Measurements from ENCODE around the gene ITGA7.
A peak's percentile ranks its signal among the peaks of the same experiment; 100 is the strongest.

ITGA7 gene

GRCh38 chr12:55694651-55695050, 13.1 kb downstream of the ITGA7 start:
- peaks cover 2 to 85% (median 79%) of the 10 kb centered on the region in 5 donors for H3K36me3 ChIP-seq (ENCODE audit: control insufficient read depth in 5 of 5, insufficient read depth in 5 of 5, low read length in 5 of 5)
- no peak overlapping the region for H3K4me3 ChIP-seq (ENCODE audit: low read depth in 1 of 5, low read length in 5 of 5)
- H3K27me3 ChIP-seq (ENCODE audit: control insufficient read depth in 5 of 5, insufficient read depth in 4 of 5, low read length in 5 of 5) = no peaks in the 10 kb centered on the region
- no peak overlapping the region for H3K9ac ChIP-seq (ENCODE audit: low read length in 5 of 5)
- peaks cover 0 to 3% (median 0%) of the 10 kb centered on the region in 5 donors for H3K4me1 ChIP-seq (ENCODE audit: control insufficient read depth in 5 of 5, insufficient read depth in 5 of 5, low read length in 5 of 5)
- no peaks in the 10 kb centered on the region for H3K9me3 ChIP-seq (ENCODE audit: control insufficient read depth in 5 of 5, low read length in 5 of 5)
- no peak overlapping the region for H3K27ac ChIP-seq (ENCODE audit: low read depth, low read length)

GRCh38 chr12:55694188-55694515, 13.6 kb downstream of the ITGA7 start:
- Histone ChIP-seq H3K4me1 (ENCODE audit: control insufficient read depth in 5 of 5, insufficient read depth in 5 of 5, low read length in 5 of 5) (peaks cover 0 to 3% (median 0%) of the 10 kb centered on the region in 5 donors), H3K36me3 (ENCODE audit: control insufficient read depth in 5 of 5, insufficient read depth in 5 of 5, low read length in 5 of 5) (peaks cover 2 to 85% (median 77%) of the 10 kb centered on the region in 5 donors), H3K4me3 (ENCODE audit: low read depth in 1 of 5, low read length in 5 of 5) (no peak overlapping the region), H3K9me3 (ENCODE audit: control insufficient read depth in 5 of 5, low read length in 5 of 5) (no peaks in the 10 kb centered on the region), H3K27ac (ENCODE audit: low read depth, low read length) (no peak overlapping the region), H3K9ac (ENCODE audit: low read length in 5 of 5) (no peak overlapping the region), H3K27me3 (ENCODE audit: control insufficient read depth in 5 of 5, insufficient read depth in 4 of 5, low read length in 5 of 5) (no peaks in the 10 kb centered on the region)

DNA sequence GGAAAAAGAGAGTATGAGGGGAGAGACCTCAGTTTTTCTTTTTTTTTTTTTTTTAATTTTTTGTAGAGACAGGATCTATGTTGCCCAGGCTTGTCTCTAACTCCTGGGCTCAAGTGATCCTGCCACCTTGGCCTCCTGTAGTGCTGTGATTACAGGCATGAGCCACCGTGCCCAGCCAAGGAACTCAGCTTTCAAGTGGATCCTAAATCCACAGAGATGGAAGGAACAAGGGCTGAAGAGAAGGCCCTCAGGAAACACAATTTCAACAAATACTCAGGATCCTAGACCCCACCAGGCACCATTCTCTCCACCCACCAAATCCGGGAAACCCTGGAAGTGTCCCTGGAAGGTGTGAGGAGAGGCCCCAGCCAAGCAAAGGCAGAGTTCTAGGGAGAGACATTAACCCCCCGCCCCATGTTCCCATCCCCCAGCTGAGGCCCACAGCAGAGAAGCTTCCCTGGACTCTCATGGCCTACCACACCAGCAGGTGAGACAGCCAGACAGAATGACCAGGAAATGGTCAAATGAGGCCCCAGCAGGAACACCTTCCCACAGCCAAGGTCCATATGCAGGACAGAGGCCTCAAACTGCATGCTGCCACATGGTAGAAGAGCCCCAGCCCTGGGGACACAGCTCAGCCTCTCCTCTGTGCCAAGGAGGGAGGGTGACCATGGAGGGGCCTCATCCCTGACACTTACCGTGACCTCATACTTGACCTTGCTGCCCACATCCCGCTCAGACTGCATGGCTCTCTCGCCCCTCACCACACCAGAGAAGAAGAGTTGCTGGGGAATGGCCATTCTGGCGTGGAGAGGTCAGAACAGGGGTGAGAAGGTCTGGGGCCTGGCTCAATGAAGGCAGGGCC, 14.1 kb downstream of the ITGA7 start:
- H3K27me3 ChIP-seq (ENCODE audit: control insufficient read depth in 5 of 5, insufficient read depth in 4 of 5, low read length in 5 of 5) = no peaks in the 10 kb centered on the region
- no peak overlapping the region for H3K27ac ChIP-seq (ENCODE audit: low read depth, low read length)
- H3K9me3 ChIP-seq (ENCODE audit: control insufficient read depth in 5 of 5, low read length in 5 of 5) = no peaks in the 10 kb centered on the region
- peaks cover 0 to 3% (median 0%) of the 10 kb centered on the region in 5 donors for H3K4me1 ChIP-seq (ENCODE audit: control insufficient read depth in 5 of 5, insufficient read depth in 5 of 5, low read length in 5 of 5)
- H3K9ac ChIP-seq (ENCODE audit: low read length in 5 of 5) = no peak overlapping the region
- no peak overlapping the region for H3K4me3 ChIP-seq (ENCODE audit: low read depth in 1 of 5, low read length in 5 of 5)
- peaks cover 2 to 85% (median 78%) of the 10 kb centered on the region in 5 donors for H3K36me3 ChIP-seq (ENCODE audit: control insufficient read depth in 5 of 5, insufficient read depth in 5 of 5, low read length in 5 of 5)

DNA sequence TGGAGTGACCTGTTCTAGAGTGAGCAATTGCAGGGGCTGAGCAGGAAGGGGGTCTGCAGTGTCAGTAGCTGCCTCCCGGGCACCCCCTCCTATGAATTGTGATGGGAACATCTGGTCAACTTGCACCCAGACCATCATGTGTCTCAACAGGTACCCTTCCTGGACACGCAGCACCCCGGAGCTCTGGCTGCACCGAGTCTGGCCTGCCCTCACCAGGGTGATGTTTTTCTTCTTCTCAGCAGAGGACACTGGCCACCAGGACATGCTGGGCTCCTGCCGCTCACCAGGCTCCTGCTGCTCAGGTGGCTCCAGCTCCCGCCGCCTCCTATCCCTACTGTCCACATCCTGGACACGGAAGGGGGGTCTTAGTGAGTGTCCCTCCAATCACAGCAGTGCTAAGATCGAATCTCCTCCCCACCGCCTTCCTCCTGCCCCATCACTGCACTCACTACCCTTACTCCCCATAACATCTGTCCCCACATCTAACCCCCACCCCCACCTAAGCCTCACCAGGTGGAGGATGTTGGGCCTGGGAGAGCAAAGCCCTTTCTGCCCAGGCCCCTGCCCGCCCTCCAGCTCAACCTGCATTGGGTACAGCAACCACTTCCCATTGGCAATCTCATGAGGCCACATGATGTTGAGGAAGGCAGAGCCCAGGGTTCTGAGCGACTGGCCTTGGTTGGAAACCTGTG, 14.9 kb downstream of the ITGA7 start:
- Histone ChIP-seq H3K27ac (ENCODE audit: low read depth, low read length) (no peak overlapping the region), H3K9ac (ENCODE audit: low read length in 5 of 5) (no peak overlapping the region), H3K9me3 (ENCODE audit: control insufficient read depth in 5 of 5, low read length in 5 of 5) (no peaks in the 10 kb centered on the region), H3K4me3 (ENCODE audit: low read depth in 1 of 5, low read length in 5 of 5) (no peak overlapping the region), H3K27me3 (ENCODE audit: control insufficient read depth in 5 of 5, insufficient read depth in 4 of 5, low read length in 5 of 5) (no peaks in the 10 kb centered on the region), H3K36me3 (ENCODE audit: control insufficient read depth in 5 of 5, insufficient read depth in 5 of 5, low read length in 5 of 5) (peaks cover 2 to 84% (median 77%) of the 10 kb centered on the region in 5 donors), H3K4me1 (ENCODE audit: control insufficient read depth in 5 of 5, insufficient read depth in 5 of 5, low read length in 5 of 5) (peaks cover 0 to 3% (median 0%) of the 10 kb centered on the region in 5 donors)

- Histone ChIP-seq H3K4me3 (ENCODE audit: low read depth in 1 of 5, low read length in 5 of 5) (no peak overlapping the region), H3K36me3 (ENCODE audit: control insufficient read depth in 5 of 5, insufficient read depth in 5 of 5, low read length in 5 of 5) (peaks cover 2 to 73% (median 64%) of the 10 kb centered on the region in 5 donors), H3K9ac (ENCODE audit: low read length in 5 of 5) (peak overlapping the region in 1 of 5 donors; percentile 17), H3K9me3 (ENCODE audit: control insufficient read depth in 5 of 5, low read length in 5 of 5) (no peaks in the 10 kb centered on the region), H3K27me3 (ENCODE audit: control insufficient read depth in 5 of 5, insufficient read depth in 4 of 5, low read length in 5 of 5) (peaks cover 0 to 2% (median 0%) of the 10 kb centered on the region in 5 donors), H3K27ac (ENCODE audit: low read depth, low read length) (no peak overlapping the region), H3K4me1 (ENCODE audit: control insufficient read depth in 5 of 5, insufficient read depth in 5 of 5, low read length in 5 of 5) (no peaks in the 10 kb centered on the region)
Observed at GRCh38 chr12:55688716-55689655, 18.7 kb downstream of the ITGA7 start.

- Histone ChIP-seq H3K9ac (ENCODE audit: low read length in 5 of 5) (no peak overlapping the region), H3K27me3 (ENCODE audit: control insufficient read depth in 5 of 5, insufficient read depth in 4 of 5, low read length in 5 of 5) (peaks cover 0 to 2% (median 0%) of the 10 kb centered on the region in 5 donors), H3K4me3 (ENCODE audit: low read depth in 1 of 5, low read length in 5 of 5) (no peak overlapping the region), H3K36me3 (ENCODE audit: control insufficient read depth in 5 of 5, insufficient read depth in 5 of 5, low read length in 5 of 5) (peaks cover 2 to 61% (median 52%) of the 10 kb centered on the region in 5 donors), H3K4me1 (ENCODE audit: control insufficient read depth in 5 of 5, insufficient read depth in 5 of 5, low read length in 5 of 5) (no peaks in the 10 kb centered on the region), H3K27ac (ENCODE audit: low read depth, low read length) (no peak overlapping the region), H3K9me3 (ENCODE audit: control insufficient read depth in 5 of 5, low read length in 5 of 5) (no peaks in the 10 kb centered on the region)
Observed at GRCh38 chr12:55687746-55688145, 20.0 kb downstream of the ITGA7 start.

DNA sequence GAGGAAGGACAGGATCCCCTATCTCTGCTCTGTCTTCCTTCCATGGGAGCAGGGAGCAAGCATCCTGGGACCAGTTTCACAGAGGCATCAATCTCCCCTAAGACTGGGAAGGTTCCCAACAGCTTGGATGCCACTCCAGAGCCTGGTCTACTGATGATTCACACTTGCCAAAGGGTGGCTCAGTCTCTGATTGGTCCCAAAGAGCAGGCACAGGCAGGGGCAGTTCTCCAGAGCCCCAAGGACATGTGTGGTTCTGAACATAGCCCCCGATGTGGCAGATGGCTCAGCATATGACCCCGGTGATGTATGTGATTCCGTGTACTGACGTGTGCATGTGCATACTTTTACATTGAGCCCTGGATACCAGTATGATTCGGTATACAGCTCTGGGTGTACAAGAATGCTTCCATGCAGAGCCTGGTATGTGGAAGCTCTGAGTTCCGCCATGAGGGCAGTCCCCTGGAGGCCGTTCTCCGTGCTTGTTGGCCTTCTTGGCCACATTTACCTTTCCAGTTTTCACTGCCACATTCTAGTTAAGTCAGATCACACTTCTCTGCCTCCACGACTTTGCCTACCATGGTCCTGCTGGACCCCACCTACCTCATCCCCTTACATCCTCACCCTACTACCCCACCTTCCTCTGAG, 21.2 kb downstream of the ITGA7 start:
- Histone ChIP-seq H3K36me3 (ENCODE audit: control insufficient read depth in 5 of 5, insufficient read depth in 5 of 5, low read length in 5 of 5) (peaks cover 2 to 48% (median 41%) of the 10 kb centered on the region in 5 donors), H3K27me3 (ENCODE audit: control insufficient read depth in 5 of 5, insufficient read depth in 4 of 5, low read length in 5 of 5) (peaks cover 0 to 6% (median 0%) of the 10 kb centered on the region in 5 donors)

GRCh38 chr12:55685671-55686070, 22.0 kb downstream of the ITGA7 start:
- Histone ChIP-seq H3K27ac (ENCODE audit: low read depth, low read length) (no peak overlapping the region), H3K4me3 (ENCODE audit: low read depth in 1 of 5, low read length in 5 of 5) (no peak overlapping the region), H3K36me3 (ENCODE audit: control insufficient read depth in 5 of 5, insufficient read depth in 5 of 5, low read length in 5 of 5) (peaks cover 0 to 44% (median 41%) of the 10 kb centered on the region in 5 donors), H3K9me3 (ENCODE audit: control insufficient read depth in 5 of 5, low read length in 5 of 5) (no peaks in the 10 kb centered on the region), H3K9ac (ENCODE audit: low read length in 5 of 5) (peak overlapping the region in 1 of 5 donors; percentile 41), H3K27me3 (ENCODE audit: control insufficient read depth in 5 of 5, insufficient read depth in 4 of 5, low read length in 5 of 5) (peaks cover 0 to 6% (median 0%) of the 10 kb centered on the region in 5 donors), H3K4me1 (ENCODE audit: control insufficient read depth in 5 of 5, insufficient read depth in 5 of 5, low read length in 5 of 5) (peaks cover 2 to 16% (median 13%) of the 10 kb centered on the region in 5 donors)

More for the DNA sequence above, 21.2 kb downstream of the ITGA7 start:
- H3K27ac ChIP-seq (ENCODE audit: low read depth, low read length) = no peak overlapping the region
- H3K9ac ChIP-seq (ENCODE audit: low read length in 5 of 5) = no peak overlapping the region
- no peaks in the 10 kb centered on the region for H3K9me3 ChIP-seq (ENCODE audit: control insufficient read depth in 5 of 5, low read length in 5 of 5)
- H3K4me3 ChIP-seq (ENCODE audit: low read depth in 1 of 5, low read length in 5 of 5) = no peak overlapping the region
- peaks cover 2 to 10% (median 8%) of the 10 kb centered on the region in 5 donors for H3K4me1 ChIP-seq (ENCODE audit: control insufficient read depth in 5 of 5, insufficient read depth in 5 of 5, low read length in 5 of 5)

- H3K27ac ChIP-seq (ENCODE audit: low read depth, low read length) = no peak overlapping the region
- peaks cover 0 to 6% (median 0%) of the 10 kb centered on the region in 5 donors for H3K27me3 ChIP-seq (ENCODE audit: control insufficient read depth in 5 of 5, insufficient read depth in 4 of 5, low read length in 5 of 5)
- H3K4me3 ChIP-seq (ENCODE audit: low read depth in 1 of 5, low read length in 5 of 5) = no peak overlapping the region
- peaks cover 2 to 16% (median 13%) of the 10 kb centered on the region in 5 donors for H3K4me1 ChIP-seq (ENCODE audit: control insufficient read depth in 5 of 5, insufficient read depth in 5 of 5, low read length in 5 of 5)
- H3K36me3 ChIP-seq (ENCODE audit: control insufficient read depth in 5 of 5, insufficient read depth in 5 of 5, low read length in 5 of 5) = peaks cover 0 to 44% (median 41%) of the 10 kb centered on the region in 5 donors
- no peak overlapping the region for H3K9ac ChIP-seq (ENCODE audit: low read length in 5 of 5)
- H3K9me3 ChIP-seq (ENCODE audit: control insufficient read depth in 5 of 5, low read length in 5 of 5) = no peaks in the 10 kb centered on the region
Observed at GRCh38 chr12:55684761-55685370, 22.8 kb downstream of the ITGA7 start.

Data from subcutaneous abdominal adipose tissue (tissue), 5 donors.